NOMO-1 treated with DMSO at 0.1 percent for 48 hours (cell line): ENCODE measurements around the gene TMEM204.

ENCODE experiments used
- DNase-seq: peaks from one replicate; lab custom pipeline; 2025; ENCODE audit not compliant: unreplicated experiment; lab: John Stamatoyannopoulos, UW

Gene TMEM204

DNA sequence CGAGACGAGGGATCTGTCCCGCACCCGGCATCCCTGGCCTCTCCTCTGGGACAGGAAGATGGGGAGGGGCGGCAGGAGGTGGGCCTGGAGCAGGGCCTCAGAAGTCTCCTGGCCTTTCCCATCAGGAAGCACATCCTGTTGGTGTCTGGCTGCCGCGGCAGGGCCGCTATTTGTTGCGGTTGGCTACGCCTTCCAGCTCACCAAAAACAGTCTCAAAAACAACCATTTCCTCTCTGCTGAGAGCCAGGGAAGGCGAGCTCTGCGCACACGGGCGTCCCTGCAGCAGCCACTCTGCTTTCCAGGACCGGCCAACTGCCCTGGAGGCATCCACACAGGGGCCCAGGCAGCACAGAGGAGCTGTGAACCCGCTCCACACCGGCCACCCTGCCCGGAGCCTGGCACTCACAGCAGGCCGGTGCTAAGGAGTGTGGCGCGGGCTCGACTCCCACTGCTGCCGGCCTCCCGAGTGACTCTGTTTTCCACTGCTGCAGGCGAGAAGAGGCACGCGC lies at the start of gene TMEM204:
Gene TMEM204, plus strand, starts transcription at position 224 of the 509 bp plus-strand sequence. CDS start 610 bp downstream, outside the sequence.
- DNase-seq: no peak

DNA sequence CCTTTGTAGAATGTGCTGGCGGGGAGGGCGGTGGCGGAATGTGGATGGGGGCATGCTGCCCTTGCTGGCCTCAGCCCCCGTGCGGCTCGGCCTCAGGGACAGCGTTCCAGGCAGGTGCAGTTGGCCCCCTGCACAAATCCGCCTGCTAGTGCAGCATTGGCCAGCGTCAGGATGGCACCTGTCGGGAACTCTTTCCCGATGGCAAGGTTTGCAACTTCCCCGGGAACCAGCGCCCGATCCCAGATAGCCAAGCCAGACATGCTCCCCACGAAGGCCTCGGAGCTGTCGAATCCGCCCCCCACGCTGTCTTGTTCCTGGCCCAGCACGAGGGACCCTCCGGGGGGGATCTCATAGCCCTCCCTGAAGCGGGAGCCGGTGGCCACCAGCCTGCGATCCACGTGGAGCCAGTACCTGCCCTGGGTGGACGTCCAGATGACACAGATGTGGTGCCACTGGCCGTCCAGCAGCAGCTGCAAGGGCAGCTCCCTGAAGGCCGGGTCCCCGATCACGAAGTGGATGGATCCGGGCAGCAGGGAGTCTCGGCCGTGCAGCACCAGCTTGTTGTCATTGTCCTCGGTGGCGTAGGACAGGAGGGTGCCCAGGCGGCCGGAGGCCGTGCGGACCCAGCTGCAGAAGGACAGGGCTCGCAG lies 47.5 kb upstream of the TMEM204 start:
- no peak for DNase-seq

DNA sequence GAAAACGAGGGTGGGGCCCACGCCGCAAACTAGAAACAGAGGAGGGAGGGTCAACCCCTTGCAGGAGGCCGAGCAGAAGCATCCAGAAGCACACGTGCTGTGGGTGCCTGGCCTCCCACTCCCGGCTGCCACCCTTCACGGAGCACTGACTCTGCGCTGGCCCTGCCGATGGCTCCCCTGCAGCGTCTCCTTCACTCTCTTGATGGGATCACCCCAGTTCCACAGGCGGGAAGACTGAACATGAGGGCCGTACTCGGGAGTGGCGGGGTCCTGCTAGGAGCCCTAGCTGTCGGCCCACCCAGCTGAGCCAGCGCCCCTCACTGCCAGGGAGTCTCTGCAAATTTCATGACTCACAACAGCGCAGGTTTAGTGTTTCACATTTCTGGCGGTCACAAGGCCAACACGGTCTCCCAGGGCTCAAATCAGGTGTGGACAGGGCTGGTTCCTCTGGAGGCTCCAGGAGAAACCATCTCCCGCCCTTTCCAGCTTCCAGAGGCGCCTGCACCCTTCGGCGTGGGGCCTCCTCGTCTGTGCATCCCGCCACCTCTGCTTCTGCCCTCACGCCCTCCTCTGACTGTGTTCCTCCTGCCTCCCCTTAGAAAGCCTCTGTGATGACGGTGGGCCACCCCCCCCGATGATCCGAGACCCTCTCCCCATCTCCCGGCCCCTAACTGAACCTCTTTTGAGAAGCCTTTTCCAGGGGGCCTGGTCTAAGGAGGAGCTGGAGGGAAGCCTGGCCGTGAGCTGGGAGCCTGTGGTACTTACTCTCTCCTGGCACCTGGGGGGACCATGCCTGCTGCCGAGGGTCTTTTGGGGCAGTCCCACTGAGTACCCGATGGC lies 46.7 kb upstream of the TMEM204 start:
- DNase-seq: no peak

DNA sequence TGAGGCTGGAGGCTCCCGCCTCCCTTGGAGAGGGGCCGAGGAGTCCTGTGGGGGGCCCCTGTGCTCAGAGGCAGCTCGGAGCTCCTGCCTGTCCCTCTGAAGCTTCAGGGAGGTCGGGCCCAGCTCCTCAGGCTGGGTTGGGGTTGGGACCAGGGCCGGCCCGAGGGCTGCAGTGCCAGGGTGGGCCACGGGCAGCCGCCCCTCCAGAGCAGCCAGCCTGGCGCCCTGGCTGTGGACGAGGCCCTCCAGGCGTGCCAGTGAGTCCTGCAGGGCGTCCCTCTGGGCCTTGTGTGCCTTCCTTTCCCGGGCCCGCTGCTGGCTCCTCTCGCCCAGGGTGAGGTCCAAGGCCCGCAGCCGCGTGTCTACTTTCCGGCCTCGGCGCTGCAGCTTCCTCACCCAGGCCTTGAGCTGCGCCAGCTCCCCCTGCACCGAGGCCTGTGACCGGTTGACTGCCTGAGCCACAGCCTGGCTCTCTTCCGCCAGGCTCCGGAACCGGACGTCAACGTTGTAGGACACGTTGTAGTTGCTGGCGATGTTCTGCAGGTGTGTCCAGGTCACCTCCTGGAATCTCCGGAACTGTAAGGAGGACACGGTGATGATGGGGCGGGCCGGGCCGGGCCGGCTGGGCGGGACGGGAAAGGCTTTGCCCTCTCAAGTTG lies 45.9 kb upstream of the TMEM204 start:
- DNase-seq: no peak

DNA sequence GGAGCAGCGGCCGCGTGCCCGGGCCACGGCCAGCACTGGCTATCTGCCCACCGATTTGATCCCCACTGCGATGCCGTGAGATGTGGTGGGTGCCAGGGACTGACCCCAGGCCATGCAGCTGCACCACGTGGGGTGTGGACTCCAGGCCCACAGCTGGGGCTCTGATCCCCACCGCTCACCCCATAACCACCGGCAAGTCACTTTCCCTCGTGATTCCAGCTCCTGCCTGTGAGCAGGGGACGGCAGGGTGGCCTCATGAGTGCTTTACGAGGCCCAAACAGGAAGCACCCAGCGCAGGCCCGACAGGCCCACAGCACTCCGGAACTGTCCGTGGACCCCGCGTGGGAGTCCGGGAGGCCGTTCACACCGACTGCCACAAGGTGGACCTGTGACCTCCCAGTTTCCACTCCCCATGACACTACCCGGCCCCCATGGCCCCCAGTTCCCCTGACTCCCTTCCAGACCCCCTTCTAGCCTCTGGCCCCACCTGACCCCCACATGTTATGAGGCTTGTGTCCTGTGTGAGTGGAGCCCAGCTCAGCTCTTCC lies 45.3 kb upstream of the TMEM204 start:
- DNase-seq: no peak

DNA sequence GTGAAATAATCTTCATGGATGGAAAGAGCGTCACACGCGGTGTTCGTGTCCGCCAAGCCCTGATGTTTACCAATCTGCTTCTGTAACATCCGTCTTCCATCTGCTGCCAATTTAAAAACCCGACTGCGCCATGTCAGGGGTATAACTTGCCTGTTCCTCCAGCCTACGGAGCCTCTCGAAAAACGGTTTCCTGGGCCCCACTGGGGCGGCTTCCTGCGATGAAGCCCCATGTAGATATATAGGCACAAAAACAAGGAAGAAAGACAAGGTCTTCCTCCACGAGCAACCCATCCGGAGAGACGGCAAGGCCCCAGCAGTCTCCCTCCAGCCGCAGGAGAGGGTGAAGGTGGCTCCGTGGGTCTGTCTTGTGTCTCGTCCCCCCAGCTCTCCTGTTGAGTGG lies 44.8 kb upstream of the TMEM204 start, which contains the start of gene PTX4:
Gene PTX4, minus strand, starts transcription at position 326 of the 400 bp plus-strand sequence. Its CDS starts 35 bp downstream, at position 291.
- no peak for DNase-seq

DNA sequence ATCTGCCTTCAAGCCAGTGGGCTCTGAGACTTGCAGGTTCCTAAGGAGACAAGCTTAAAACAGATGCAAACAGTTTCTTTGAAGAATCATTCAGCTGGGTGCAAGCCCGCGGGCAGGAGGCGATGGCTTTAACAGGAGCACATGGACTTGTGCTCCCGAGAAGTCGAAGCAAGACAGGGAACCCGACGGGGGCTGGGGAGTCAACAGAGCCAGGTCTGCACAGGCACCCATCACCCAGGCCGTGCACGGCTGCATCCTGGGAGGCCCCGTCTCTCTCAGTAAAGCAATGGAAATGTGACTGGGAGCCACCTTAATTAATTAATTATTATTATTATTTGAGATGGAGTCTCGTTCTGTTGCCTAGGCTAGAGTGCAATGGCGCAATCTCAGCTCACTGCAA lies 44.4 kb upstream of the TMEM204 start:
- DNase-seq: no peak

DNA sequence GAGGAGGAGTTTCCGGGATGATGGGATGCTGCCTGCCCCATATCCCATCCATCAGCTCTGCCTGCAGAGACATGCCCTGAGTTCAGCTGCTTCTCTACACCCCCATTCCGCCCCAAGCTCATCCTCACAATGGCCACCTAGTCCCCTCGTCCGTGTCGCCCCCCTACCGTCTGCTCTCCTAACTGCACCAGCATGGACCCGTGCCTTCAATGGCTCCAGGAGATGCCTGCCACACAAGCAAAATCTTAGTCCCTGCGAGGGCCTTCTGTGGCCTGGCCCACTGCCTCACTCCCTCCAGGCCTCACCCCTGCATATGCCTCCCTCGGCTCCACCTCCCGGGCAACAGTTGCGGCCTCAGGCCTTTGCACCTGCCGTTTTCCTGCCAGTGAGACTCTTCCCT lies 42.1 kb upstream of the TMEM204 start:
- DNase-seq: no peak

DNA sequence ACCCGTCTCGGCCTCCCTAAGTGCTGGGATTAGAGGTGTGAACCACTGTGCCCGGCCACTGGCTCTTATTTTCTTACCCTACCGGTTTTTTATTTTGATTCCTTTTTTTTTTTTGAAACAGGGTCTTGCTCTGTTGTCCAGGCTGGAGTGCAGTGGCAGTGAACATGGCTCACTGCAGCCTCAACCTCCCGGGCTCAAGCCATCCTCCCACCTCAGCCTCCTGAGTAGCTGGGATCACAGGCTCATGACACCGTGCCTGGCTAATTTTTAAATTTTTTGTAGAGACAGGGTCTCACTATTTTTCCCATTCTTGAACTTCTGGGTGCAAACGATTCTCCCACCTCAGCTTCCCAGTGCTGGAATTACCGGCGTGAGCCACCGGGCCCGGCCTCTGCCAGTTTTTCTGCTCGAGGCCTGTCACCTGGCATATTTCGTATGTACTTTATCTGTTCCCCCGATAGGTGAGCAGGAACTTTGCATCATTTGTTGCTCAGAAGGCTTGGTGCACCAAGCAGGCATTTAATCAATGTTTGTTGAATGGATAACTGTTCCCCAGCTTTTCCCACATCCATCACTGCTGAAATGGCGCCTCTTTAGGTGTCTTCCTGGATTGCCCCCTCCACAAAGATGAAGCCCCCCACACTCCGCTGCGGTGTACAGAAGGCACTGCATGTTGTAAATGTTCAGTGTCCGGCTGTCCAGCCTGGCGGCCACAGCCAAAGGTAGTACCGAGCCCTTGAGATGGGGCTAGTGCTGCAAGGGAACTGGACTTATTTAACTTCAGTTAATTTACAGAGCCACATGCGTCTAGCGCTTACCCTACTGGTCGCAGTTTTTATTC lies 41.2 kb upstream of the TMEM204 start:
- no peak for DNase-seq

DNA sequence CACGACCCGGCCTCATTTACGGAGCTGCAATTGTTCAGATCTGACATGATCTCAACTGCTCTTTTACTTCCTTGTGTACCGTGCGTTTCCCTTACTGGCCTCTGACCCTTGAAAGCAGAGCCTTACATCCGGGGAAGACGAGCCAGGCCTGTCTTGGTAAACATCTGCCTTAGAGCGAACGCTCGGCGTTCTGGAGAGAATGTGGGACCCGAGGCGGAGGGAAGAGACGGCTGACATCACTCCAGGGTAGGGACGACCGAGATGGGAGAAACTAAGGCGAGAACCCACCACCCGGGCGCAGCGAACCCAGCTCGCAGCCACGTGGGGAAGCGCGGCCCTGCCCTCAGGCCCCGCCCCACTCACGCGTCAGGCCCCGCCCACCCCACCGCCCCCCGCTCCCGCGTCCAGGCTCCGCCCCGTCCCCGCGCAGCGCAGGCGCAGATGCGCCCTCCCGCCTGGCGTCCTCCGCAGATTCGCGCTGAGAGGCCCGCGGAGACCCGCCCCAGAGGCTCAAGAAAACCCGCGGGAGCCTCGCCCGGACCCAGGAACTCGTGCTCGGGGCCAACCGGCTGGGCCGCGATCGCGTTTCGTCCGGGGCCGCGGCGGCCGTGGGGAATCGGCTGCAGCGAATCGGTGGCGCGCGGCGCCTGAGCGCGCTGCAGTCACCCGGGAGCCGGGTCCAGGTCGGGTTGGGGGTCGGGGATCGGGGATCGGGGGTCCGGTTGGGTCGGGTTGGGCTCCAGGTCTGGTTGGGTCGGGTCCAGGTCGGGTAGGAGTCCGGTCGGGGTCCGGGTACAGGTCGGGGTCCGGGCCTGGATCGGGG lies 40.3 kb upstream of the TMEM204 start, which contains the start of gene TELO2:
Gene TELO2, plus strand, starts transcription at position 438 of the 823 bp plus-strand sequence. CDS start 922 bp downstream, outside the sequence.
- peak; percentile 71 for DNase-seq

DNA sequence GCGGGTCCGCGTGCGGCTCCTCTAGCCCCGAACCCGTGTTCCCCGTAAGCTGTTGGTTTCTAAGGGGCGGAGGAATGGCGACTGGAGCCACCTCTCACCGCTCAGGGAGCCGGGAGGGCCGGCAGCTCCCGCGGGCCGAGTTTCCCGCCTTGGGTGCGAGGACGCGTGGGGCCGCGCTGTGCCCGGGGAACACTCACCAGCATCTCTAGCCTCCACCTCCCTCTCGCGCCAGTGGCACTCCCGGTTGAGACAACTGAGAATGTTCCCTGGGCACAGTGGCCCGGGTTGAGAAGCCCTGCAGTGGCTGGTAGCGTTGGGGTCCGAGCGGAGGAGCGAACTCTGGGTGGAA lies 39.7 kb upstream of the TMEM204 start:
- DNase-seq: no peak

DNA sequence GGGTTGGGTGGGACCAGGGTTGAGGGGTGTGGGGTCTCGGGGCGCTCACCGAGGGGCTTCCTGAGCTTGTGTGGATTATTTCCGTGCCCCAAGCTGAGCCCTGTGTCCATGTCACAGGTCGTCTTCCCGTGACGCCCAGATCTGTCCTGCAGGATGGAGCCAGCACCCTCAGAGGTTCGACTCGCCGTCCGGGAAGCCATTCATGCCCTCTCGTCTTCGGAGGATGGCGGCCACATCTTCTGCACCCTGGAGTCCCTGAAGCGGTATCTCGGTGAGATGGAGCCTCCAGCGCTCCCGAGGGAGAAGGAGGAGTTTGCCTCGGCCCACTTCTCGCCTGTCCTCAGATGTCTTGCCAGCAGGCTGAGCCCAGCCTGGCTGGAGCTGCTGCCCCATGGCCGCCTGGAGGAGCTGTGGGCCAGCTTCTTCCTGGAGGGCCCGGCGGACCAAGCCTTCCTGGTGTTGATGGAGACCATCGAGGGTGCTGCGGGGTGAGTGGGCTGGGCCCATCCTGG lies 39.3 kb upstream of the TMEM204 start:
- DNase-seq: no peak

DNA sequence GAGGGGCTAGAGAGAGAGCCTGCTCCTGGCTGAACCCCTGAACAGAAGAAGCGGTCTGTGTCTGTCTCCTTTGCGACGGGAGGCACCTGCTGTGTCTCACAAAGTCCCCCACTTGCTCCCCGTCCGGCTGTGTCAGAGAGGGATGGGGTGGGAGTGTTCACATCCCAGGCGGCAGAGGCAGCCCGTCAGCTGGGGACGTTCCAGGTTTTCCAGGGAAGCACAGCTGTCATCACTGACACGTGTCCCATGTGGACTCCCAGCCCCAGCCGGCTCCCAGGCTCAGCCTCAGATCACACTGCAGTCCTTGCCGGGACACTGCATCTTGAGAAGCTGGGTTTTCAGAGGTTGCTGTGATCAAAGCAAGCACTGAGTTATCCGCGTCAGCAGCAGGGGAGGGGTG lies 38.8 kb upstream of the TMEM204 start:
- DNase-seq: no peak

DNA sequence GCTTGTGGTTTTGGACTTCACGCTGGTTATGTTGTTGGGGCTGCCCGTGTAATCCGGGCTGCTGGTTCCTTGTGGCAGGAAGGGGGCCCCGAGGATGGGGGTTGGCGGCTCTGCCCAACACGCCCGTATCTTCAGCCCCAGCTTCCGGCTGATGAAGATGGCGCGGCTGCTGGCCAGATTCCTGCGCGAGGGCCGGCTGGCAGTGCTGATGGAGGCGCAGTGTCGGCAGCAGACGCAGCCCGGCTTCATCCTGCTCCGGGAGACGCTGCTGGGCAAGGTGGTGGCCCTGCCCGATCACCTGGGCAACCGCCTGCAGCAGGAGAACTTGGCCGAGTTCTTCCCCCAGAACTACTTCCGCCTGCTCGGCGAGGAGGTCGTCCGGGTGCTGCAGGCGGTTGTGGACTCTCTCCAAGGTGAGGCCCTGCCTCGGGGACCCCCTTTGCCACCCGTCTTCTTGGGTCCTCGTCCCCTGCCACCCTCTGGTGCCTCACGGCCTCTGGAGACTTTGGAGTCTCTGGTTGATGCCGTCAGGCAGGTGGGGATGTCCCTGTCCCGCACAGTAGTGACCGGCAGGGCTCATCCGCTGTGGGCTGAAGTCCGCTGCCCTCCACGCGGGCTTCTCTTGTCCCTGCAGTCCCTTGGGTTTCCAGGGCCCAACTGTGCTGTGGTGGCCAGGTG lies 38.1 kb upstream of the TMEM204 start:
- DNase-seq: no peak

DNA sequence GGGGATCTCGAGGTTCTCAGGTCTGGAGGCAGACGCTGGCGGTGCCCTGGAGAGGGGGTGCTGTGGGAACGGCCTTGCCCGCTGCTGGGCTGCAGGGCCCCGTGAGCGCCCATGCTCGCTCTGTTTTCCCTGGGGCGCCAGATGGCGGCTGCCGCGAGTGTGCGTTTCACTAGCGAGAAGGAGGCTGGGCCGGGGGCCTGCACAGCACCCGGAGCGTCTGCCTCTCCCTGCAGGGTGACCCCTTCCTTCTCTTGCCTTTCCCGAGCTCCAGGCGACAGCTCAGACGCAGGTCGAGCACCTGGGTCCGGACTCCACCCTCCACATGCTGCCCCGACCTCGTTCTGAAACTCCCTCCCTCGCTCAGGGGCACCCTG lies 37.6 kb upstream of the TMEM204 start:
- no peak for DNase-seq

DNA sequence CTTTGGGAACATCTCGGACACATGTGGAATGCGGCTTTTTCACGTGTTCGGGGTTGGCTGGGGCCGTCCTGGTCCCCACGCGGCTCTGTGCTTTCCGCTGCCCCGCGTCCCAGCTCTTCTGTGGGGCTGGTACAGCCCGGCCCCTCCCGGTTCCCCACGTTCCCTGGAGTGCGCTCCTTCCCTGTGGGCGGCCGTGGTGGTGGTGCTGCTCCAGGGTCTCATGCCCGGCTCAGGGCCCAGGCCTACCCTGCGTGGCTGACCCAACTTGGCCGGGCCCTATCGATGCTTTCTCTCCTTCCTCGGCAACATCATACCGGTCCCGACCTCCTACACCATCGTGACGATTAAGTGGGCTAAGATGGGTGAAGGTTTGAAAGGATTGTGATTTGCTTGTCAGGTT lies 37.0 kb upstream of the TMEM204 start:
- DNase-seq: no peak

DNA sequence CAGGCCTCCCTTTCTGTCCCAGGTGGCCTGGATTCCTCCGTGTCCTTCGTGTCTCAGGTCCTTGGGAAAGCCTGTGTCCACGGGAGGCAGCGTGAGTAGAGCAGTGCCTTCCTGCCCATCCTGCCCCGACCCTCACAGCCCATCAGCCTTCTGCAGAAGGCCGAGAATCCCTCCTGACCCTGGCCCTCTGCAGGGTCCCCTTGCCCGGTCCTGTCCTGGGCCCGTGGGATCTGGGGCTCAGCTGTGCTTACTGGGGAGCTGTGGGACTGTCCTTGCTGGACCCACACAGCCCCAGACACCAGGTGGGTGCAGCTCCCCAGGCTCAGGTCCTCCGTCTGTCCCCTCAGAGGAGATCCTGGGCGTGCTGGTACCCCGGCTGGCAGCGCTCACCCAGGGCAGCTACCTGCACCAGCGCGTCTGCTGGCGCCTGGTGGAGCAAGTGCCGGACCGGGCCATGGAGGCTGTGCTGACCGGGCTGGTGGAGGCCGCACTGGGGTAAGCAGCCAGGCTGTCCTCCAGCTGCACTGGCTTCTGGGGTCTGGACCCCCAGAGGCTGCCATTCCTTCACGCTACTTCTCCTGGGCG lies 36.4 kb upstream of the TMEM204 start:
- no peak for DNase-seq

DNA sequence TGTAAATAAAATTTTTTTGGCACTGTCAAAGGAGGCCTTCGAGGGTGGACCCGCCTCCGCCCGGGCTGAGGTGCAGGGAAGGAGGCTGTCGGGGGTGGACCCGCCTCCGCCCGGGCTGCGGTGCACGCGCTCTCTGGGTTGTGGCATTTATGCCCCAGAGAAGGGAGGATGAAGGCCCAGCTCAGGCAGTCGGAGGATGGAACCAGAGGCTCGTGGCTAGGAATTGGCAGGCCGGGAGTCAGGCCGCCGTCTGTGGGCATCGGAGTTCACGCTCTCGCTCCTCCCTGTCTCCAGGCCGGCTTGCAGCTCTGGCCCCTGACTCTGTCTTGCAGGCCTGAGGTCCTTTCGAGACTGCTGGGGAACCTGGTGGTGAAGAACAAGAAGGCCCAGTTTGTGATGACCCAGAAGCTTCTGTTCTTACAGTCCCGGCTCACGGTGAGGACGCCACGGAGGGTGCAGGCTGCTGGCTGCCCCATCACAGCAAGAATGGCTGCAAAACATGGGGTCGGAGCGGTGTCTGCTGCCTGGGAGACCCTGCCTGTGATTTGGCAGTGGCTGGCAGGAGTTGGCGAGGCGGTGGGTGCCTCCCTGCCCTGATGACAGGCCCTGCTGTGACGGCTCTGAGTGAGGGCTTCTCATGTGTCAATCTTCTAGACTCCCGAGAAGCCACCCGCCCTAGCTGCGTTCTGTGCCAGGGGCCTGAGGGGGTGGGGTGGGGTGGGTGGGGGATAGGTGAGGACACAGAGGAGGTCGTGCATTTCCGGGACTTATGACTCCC lies 34.4 kb upstream of the TMEM204 start:
- DNase-seq: no peak
